ENCODE data around the gene GCK.
A peak's percentile ranks its signal among the peaks of the same experiment; 100 is the strongest.
"Not testable (repeated sequence)": the region's sequence is repeated elsewhere in the genome, so short reads cannot be mapped to it uniquely, and the experiment has no call there.

GCK gene

GRCh38 chr7:44139311-44140010 is 49.8 kb downstream of the GCK start:
- DNase-seq = no peak

GRCh38 chr7:44138698-44139097 is 50.5 kb downstream of the GCK start:
- DNase-seq = no peak

GRCh38 chr7:44136731-44137130 is 52.5 kb downstream of the GCK start:
- DNase-seq = no peak

GRCh38 chr7:44134943-44135628 is 54.2 kb downstream of the GCK start:
- DNase-seq = no peak

GRCh38 chr7:44133295-44133694 is 55.9 kb downstream of the GCK start:
- no peak for DNase-seq

- no peak for DNase-seq
Observed at GRCh38 chr7:44132039-44132438, 57.2 kb downstream of the GCK start.

GRCh38 chr7:44131173-44132029 is 57.8 kb downstream of the GCK start:
- no peak for DNase-seq

- no peak for DNase-seq
Observed at GRCh38 chr7:44128721-44129582, 60.3 kb downstream of the GCK start.

- DNase-seq = no peak
Observed at GRCh38 chr7:44127161-44127560, 62.1 kb downstream of the GCK start.

GRCh38 chr7:44126574-44126973 is 62.7 kb downstream of the GCK start:
- DNase-seq = not testable (repeated sequence)

GRCh38 chr7:44124822-44125202 is 64.4 kb downstream of the GCK start:
- no peak for DNase-seq

- peak; percentile 96 for DNase-seq
Observed at GRCh38 chr7:44123190-44124003, 65.8 kb downstream of the GCK start, which contains the start of gene POLD2. Gene POLD2 (minus strand): TSS chr7:44123548. CDS start chr7:44122053, 1,495 bp downstream.

- no peak for DNase-seq
Observed at GRCh38 chr7:44122529-44122928, 66.7 kb downstream of the GCK start.

GRCh38 chr7:44121761-44122420 is 67.3 kb downstream of the GCK start:
- no peak for DNase-seq

GRCh38 chr7:44120395-44120794 is 68.8 kb downstream of the GCK start:
- no peak for DNase-seq

- DNase-seq = no peak
Observed at GRCh38 chr7:44119829-44120380, 69.3 kb downstream of the GCK start.

GRCh38 chr7:44117801-44118429 is 71.3 kb downstream of the GCK start:
- no peak for DNase-seq

GRCh38 chr7:44116789-44117666 is 72.2 kb downstream of the GCK start:
- DNase-seq = no peak

- DNase-seq = no peak
Observed at GRCh38 chr7:44116087-44116788, 73.0 kb downstream of the GCK start.

All from fibroblast of skin of right quadriceps (primary cell).